T-helper 1 cell (primary cell): ENCODE measurements around the gene TEX28.
"Not testable (repeated sequence)": the region's sequence is repeated elsewhere in the genome, so short reads cannot be mapped to it uniquely, and the experiment has no call there.

Source experiments
- DNase-seq, 5 donors: peaks; one replicate each; pipeline ENCODE4 v3.0.0-alpha.2; 2012 to 2020

The TEX28 gene

DNA sequence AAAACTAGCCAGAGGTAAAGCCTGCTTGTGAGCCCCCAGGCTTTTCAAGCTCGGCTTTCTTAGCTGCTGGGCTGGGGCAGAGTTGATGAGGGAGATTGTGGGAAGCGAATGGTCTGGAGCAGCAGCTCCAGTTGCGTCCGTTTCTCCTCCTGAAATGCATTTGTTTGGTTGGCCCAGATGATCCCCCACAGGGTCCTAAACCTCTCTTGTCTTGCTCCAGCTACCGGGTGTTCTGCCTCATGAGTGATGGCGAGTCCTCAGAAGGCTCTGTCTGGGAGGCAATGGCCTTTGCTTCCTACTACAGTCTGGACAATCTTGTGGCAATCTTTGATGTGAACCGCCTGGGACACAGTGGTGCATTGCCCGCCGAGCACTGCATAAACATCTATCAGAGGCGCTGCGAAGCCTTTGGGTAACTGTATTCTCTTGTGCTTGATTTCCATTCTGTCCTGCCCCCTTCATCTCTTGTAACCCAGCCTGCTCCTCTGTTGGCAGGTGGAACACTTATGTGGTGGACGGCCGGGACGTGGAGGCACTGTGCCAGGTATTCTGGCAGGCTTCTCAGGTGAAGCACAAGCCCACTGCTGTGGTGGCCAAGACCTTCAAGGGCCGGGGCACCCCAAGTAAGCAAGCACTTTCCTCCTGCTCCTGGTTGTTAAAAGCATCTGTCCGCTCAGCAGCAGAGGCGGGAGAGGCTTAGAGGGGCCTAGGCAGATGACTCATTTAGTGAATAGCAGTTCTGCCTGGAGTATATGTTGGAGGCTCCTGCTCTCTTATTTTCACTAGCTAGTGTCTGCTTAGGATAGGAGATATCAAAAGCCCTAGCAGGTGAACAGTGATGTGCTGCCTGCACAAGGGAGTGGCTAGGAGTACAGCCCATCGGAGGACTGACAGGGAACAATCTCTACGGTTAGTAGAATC is 16.0 kb upstream of the TEX28 start:
- no peak for DNase-seq

DNA sequence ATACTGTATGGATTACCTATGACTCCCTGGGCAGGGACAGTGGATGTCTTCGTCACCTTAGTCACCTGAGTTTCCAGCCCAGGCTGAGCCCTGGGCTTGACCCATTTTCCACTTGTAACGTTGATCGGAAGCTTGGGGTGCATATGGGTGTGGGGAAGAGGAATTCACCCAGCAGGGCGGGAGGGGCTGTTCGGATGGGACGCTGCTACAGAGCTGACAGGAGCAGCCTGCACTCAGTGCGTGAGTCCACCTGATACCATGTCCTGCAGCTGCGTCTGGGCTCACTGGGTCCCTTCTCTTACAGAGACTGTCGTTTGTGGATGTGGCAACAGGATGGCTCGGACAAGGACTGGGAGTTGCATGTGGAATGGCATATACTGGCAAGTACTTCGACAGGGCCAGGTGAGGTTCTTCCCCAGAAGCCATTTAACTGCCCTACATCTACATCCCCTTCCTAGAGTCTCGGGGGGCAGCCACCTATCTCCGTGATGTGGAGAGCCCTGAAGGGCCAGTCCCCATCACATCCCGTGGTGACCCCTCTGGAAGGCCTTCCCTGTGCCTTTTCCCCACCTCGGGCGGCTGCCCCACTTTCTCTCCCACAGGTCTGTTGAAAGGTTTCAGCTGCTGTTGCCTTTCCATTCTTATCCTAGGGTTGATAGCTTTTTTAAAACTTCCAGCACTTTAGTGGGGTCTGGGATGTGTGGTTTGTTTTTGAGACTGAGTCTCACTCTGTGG is 14.3 kb upstream of the TEX28 start:
- no peak for DNase-seq

DNA sequence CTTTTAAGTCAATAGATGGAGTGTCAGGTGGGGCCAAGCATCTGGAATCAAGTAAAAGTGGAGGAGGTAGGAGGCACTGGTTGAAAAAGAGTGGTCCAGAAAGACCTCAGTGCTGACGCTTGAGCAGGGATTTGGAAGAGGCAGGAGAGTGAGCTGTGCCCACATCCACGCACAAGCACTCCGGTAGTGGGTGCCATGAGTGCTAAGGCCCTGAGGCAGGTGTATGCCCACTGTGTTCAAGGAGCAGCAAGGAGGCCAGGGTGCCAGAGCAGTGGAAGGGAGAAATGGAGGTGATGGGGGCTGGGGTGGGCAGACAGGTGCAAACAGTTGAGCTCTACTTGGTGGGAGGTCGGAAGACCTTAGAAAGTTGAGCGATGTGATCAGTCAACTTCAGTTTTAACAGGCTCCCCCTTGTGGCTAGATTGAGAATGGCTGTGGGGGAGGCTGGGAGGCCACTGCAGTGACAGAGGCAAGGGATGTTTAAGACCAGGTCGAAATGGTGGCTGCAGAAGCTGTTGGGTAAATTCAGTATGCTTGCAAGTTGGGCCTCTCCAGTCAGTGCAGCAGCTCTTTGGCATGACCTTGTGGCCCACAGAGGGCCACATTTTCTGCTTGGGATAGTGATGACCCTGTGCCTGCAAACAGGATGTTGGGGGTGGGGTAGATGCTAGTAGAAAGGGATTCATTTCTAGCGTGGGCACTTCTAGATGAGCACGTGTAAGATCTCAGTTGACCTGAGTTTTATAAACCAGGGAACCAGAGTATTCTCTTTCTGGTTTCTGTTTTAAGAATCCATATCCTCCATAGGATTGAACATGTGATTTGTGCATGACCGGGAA is 13.4 kb upstream of the TEX28 start:
- peak; percentile 43 to 79 (median 63) for DNase-seq

DNA sequence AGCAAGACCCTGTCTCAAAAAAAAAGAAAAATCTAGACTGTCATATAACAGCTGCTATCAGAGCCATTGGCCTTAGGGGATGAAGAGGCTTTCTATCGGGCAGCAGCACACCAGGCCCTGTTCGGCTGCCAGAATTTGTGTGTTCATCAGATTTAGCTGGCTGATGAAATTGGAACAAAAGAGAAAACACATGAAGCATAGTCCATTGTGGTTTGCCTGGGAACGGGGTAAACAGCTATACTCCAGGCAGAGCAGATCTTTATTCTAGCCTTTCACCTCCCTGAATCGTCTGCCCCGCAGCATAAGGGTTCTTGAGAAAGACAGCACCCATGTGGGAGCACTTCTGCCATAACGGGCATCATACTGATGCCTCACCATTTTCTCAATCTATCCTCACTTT is 12.3 kb upstream of the TEX28 start:
- no peak for DNase-seq

DNA sequence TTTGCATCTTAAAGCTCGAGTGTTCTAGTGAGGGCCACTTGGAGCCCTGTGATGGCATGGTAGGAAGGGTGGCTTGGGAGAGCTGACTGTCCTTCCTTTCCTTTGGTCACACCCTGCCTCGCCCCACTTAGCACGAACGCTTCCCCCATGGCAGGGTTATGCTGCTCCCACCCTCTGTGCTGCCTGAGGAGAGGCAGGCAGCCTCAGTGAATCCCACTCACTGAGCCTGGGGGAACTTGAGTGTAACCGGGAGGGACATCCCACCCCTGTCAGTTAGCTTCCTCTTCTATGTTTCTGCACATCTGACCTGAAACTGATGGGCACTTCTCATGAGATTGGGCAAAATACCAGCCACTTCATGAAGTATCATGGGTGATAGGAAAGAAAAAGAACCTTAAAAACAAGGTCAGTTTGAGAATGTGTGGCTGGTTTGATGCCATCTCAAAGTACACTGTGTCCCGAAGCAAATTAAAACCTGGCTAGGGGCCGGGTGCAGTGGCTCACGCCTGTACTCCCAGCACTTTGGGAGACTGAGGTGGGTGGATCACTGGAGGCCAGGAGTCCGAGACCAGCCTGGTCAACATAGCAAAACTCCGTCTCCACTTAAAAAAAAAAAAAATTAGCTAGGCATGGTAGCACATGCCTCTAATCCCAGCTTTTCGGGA is 10.7 kb upstream of the TEX28 start:
- DNase-seq, result no peak

DNA sequence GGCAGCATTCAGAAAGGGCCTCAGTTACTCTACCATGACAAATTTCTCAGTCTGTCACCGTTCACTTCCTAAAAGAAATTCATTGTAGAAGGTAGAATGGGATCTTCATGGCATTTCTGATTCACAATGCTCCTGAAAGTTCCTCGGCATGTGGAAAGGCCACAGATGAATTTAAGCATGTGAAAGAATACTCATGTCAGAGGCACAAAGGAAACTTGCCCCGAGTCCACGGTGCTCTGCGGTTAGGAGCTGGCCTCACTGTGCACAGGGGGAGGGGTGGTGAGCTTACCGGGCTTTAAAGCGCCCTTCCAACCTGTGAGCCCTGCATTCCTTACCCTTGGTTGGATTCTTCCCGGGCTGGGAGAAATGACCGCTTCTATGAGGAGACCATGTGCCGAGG is 9.9 kb upstream of the TEX28 start:
- no peak for DNase-seq

DNA sequence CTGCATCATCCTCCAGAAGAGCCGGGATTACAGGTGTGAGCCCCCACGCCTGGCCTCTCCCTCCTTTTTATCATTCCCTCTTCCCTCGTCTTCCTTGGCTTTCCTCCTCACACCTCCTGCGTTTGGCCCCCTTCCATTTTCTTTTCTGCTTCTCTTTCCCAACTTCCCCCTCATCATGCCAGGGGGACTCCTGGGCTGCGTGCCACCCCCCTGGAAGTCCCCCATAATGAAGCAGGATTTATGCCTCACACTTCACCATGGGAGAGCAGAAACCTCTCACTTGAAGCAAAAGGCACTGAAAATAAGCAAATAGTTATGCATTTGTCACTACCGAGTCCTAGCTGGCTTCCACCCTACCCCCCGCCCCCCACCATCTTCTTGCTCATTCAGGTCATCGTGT is 8.6 kb upstream of the TEX28 start:
- no peak for DNase-seq

DNA sequence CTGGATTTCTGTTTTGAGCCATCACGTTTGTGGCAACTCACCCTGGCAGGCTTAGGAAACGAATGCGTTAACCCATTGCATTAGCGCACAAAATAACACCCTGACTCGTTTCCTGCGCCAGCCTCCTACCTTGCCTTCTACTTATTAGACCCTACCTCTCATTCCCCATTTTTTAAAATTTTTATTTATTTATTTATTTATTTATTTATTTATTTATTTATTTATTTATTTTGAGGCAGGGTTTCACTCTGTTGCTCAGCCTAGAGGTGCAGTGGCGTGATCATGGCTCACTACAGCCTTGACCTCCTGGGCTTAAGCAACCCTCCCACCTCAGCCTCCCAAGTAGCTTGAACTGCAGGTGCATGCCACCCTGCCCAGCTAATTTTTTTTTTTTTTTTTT is 8.1 kb upstream of the TEX28 start:
- DNase-seq, result not testable (repeated sequence)

DNA sequence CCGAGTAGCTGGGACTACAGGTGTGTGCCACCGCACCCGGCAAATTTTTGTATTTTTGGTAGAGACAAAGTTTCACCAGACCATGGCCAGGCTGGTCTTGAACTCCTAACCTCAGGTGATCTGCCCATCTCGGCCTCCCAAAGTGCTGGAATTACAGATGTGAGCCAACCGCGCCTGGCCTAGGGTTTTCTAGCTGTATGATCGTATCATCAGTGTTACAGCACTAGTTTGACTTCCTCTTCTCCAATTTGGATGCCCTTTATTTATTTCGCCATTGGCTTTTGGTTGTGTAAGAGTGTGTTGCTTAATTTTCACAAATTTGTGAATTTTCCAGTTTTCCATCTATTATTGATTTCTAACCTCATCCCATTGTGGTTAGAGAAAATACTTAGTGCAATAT is 5.9 kb upstream of the TEX28 start:
- DNase-seq, result no peak

DNA sequence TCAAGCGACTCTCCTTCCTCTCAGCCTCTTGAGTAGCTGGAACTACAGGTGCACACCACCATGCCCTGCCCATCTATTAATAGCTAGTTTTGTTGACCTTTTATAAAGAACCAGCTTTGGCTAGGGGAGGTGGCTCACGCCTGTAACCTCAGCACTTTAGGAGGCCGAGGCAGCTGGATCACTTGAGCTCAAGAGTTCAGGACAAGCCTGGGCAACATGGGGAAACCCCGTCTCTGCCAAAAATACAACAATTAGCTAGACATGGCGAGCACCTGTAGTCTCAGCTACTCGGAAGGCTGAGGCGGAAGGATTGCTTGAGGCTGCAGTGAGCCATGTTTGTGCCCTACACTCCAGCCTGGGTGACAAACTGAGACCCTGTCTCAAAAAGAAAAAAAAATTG is 3.4 kb upstream of the TEX28 start:
- no peak for DNase-seq

DNA sequence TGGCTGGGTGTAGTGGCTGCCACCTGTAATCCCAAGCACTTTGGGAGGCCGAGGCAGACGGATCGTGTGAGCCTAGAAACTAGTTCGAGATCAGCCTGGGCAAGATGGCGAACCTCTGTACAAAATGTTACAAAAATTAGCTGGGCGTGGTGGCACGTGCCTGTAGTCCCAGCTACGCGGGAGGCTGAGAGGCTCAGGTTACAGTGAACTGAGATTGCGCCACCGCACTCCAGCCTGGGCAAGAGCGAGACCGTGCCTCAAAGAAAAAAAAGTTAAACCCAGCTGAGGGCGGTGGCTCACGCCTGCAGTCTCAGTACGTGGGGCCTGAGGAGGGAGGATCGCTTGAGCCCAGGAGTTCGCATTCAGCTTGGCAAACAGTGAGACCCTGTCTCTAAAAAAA is 1.8 kb upstream of the TEX28 start:
- DNase-seq, result no peak

DNA sequence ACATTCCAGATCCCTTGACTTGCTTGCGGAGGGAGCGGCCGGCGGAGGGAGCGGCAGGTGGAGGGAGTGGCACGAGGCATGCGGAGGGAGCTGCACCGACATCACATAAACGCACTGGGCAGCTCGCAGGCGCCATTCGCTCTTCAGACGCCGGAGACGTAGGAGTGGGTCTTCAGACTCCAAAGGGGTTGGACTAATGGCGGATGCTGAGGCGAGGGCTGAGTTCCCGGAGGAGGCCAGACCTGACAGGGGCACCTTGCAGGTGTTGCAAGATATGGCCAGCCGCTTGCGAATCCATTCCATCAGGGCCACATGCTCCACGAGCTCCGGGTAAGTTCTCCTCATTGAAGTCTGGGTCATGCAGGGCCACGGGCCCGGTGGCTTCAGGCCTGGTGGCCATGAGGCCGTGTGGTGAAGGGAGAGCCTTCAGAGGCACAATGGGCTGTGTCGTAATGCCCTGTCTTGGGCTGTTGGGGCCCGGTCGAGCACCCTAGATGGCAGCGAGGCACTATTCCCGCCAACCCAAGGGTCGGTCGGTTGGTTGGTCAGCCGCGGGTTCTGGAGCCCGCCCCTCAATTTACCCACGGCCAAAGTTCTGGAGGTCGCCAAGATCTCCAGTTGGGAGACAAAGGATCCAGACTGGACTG is 863 bp upstream of the TEX28 start, which contains the start of gene TKTL1:
TKTL1 (plus strand) TSS at position 132 of the 647 bp plus-strand sequence; CDS start at position 197, 65 bp downstream.
- no peak for DNase-seq

DNA sequence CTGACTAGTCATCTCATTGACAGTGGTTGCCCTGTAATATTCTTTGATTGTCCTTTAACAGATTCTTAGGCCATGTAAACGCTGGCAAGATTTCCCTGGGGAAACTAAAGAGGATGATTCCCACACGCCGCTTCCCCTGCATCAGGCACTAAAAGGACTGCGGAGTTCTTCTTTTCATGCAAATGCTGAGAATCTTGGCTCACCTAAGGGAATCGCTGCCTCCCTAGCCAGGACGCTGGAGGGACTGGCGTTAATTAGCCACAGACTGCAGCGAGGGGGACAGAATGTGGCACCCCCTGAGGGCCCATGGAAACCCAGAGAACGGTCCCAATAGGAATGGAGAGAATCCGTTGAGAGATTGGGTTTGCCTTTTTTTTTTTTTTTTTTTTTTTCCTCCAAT is 8.5 kb downstream of the TEX28 start:
- DNase-seq, result not testable (repeated sequence)

DNA sequence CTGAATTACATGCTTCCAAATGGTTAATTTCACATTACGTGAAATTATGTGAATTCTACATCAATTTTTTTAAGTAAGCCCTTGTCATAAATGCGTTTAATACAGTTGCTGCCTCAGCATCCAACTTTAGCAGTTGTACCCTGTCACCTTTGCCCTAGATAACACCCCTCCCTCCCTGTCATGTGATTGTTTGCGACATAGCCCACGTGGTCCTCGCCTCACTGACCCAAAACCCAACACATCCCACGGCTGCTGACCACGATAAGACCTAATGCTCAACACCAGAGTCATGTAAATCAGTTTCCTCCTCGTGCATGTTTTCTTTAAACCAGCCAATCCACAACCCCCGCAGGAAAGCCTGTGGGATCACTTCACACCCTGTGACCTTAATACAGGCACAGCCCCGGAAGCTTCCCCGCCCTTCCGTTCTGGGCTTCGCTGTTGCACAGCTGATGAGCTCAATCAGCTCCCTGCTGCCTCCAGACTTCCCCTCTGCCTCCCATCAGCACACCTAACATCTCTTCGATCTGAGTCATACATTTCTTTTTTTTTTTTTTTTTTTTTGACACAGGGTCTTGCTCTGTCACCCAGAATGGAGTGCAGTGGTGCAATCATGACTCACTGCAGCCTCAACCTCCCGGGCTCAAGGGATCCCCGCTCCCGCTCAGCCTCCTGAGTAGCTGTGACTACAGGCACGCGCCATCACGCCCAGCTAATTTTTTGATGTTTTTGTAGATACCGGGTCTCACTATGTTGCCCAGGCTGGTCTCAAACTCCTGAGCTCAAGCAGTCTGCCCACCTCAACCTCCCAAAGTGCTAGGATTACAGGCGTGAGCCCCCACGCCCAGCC is 10.2 kb downstream of the TEX28 start:
- DNase-seq, result not testable (repeated sequence)

DNA sequence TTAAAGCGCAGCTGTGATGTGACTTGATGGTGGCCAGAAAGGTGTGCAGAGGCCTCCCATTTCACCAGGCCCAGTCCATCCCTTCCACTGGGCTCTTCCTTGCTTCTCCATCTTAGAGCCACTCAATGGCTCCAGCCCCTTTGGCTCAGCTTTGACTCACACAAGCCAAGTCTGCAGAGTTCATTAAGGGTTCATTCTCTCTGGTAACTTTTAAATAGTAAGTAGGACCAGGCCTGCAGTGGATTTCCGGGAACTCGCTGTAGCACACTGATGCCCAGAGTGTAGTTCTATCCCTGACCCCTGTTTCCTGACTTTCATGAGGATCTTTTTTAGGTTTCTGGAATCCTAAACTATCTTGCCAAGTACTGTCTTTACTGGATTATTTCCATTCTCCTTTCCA is 25.7 kb downstream of the TEX28 start:
- DNase-seq, result not testable (repeated sequence)

DNA sequence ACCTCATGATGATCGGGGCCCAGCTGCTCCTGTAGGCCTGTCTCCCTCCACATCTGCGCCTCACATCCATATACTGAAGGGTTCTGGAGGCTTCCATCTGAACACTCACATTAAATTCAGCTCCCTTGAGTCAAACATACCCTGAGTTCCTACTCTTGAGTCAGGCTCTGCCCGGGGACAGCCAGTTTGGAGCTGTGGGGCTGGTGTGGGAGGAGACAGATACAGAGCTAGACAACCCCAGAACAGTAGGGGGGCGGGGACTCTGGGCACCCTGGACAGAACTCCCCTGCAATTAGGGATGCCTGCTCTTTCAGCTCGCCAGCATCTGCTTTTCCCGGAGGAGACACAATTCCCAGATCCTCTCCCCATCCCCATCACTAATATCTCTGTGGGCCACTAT is 31.9 kb downstream of the TEX28 start:
- not testable (repeated sequence) for DNase-seq

DNA sequence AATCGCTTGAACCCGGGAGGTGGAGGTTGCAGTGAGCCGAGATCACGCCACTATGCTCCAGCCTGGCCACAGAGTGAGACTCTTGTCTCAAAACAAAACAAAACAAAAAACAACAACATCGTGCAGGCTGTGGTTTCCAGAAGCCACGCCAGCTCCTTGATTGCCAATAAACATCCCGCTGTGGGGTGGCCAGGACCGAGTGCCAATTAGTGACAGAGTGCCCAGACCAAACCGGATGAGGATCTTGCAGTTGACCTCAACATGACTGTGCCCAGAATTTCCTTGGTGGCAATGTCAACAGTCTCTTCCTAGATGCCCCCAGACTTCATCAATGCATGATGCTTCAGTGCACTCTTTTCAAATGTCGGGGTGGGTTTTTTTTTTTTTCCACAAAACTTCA is 36.2 kb downstream of the TEX28 start:
- DNase-seq, result not testable (repeated sequence)

DNA sequence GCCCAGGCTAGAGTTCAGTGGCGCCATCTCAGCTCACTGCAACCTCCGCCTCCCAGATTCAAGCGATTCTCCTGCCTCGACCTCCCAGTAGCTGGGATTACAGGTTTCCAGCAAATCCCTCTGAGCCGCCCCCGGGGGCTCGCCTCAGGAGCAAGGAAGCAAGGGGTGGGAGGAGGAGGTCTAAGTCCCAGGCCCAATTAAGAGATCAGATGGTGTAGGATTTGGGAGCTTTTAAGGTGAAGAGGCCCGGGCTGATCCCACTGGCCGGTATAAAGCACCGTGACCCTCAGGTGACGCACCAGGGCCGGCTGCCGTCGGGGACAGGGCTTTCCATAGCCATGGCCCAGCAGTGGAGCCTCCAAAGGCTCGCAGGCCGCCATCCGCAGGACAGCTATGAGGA is 37.6 kb downstream of the TEX28 start, which contains the start of gene OPN1MW3:
OPN1MW3 (plus strand) TSS at position 301 of the 400 bp plus-strand sequence; CDS start at position 339, 38 bp downstream.
- DNase-seq, result not testable (repeated sequence)

DNA sequence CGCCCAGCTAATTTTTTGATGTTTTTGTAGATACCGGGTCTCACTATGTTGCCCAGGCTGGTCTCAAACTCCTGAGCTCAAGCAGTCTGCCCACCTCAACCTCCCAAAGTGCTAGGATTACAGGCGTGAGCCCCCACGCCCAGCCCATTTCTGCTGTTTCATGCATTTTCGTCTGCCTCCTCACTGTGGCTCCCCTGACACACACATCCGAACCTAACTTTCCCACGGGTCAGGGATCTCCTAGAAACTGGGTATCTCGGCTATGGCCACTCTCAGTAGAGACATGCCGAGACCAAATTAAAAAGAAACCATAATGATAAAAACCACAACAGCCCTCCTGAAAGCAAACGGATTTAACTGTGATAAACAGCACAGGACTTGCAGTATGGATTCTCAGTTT is 46.8 kb downstream of the TEX28 start:
- not testable (repeated sequence) for DNase-seq

DNA sequence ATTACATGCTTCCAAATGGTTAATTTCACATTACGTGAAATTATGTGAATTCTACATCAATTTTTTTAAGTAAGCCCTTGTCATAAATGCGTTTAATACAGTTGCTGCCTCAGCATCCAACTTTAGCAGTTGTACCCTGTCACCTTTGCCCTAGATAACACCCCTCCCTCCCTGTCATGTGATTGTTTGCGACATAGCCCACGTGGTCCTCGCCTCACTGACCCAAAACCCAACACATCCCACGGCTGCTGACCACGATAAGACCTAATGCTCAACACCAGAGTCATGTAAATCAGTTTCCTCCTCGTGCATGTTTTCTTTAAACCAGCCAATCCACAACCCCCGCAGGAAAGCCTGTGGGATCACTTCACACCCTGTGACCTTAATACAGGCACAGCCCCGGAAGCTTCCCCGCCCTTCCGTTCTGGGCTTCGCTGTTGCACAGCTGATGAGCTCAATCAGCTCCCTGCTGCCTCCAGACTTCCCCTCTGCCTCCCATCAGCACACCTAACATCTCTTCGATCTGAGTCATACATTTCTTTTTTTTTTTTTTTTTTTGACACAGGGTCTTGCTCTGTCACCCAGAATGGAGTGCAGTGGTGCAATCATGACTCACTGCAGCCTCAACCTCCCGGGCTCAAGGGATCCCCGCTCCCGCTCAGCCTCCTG is 47.4 kb downstream of the TEX28 start:
- not testable (repeated sequence) for DNase-seq
